CD14-positive monocyte (primary cell): ENCODE measurements around the gene SNAP91. TPM values are rescaled to one million over a fixed set of nuclear protein-coding genes. Genes with fewer than 3 reads are reported as not detected.
"Not testable (repeated sequence)": the region's sequence is repeated elsewhere in the genome, so short reads cannot be mapped to it uniquely, and the experiment has no call there.

Source experiments
- DNase-seq, 3 donors: peaks; one replicate each; pipeline ENCODE4 v3.0.0-alpha.2; 2011 to 2022
- H2AFZ ChIP-seq: 2 replicates; pipeline ENCODE4 v1.6.0; 2012; ENCODE audit warnings: mild to moderate bottlenecking, low read depth, low read length, inconsistent platforms; ENCODE audit not compliant: insufficient read depth, poor library complexity, severe bottlenecking
- H3K27ac ChIP-seq, 2 donors: 1 replicate in 1 of 2; 2 replicates in 1 of 2; pipeline ENCODE4 v1.5.1; 2012 to 2013; ENCODE audit warnings: low read length in 2 of 2, control low read depth in 1 of 2, inconsistent platforms in 1 of 2, low read depth in 1 of 2, mild to moderate bottlenecking in 1 of 2
- H3K27me3 ChIP-seq, 2 donors: one replicate each; pipeline versions ENCODE4 v1.6.0 to v1.6.1; 2011 to 2013; ENCODE audit warnings: low read length in 2 of 2; ENCODE audit not compliant: control insufficient read depth in 2 of 2, insufficient read depth in 2 of 2
- H3K36me3 ChIP-seq, 2 donors: replicated peaks in 1 of 2; 1 replicate in 1 of 2; 2 replicates in 1 of 2; pipeline versions ENCODE4 v1.5.1 to v1.6.1; 2012 to 2013; ENCODE audit warnings: low read length in 2 of 2, control low read depth in 1 of 2, inconsistent platforms in 1 of 2, mild to moderate bottlenecking in 1 of 2; ENCODE audit not compliant: insufficient read depth in 2 of 2, control insufficient read depth in 1 of 2
- H3K4me1 ChIP-seq, 2 donors: 1 replicate in 1 of 2; 2 replicates in 1 of 2; pipeline versions ENCODE4 v1.5.1 to v1.6.1; 2012 to 2013; ENCODE audit warnings: low read length in 2 of 2, control low read depth in 1 of 2, inconsistent platforms in 1 of 2, mild to moderate bottlenecking in 1 of 2, moderate library complexity in 1 of 2; ENCODE audit not compliant: insufficient read depth in 2 of 2, control insufficient read depth in 1 of 2
- H3K4me2 ChIP-seq: replicated peaks from 2 replicates; pipeline ENCODE3; 2012; ENCODE audit warnings: low read length, moderate library complexity, mild to moderate bottlenecking; ENCODE audit not compliant: poor library complexity, severe bottlenecking; ENCODE audit errors: extremely low read depth
- H3K4me3 ChIP-seq, 3 experiments: fragments of 200-600 bp in 1 of 3; sonication (generic) in 1 of 3; replicated peaks in 1 of 3; 1 replicate in 2 of 3; 2 replicates in 1 of 3; pipeline ENCODE4 v1.5.1; 2011 to 2013; ENCODE audit warnings: low read length in 3 of 3, mild to moderate bottlenecking in 3 of 3, control low read depth in 2 of 3, low read depth in 2 of 3, inconsistent platforms in 1 of 3, moderate library complexity in 1 of 3
- H3K79me2 ChIP-seq: 2 replicates; pipeline ENCODE4 v1.6.0; 2012; ENCODE audit warnings: mild to moderate bottlenecking, control low read depth, inconsistent platforms, low read length, moderate library complexity; ENCODE audit not compliant: insufficient read depth
- H3K9ac ChIP-seq: 2 replicates; pipeline ENCODE4 v1.6.0; 2017; ENCODE audit warnings: low read length, mild to moderate bottlenecking; ENCODE audit not compliant: insufficient read depth, poor library complexity, severe bottlenecking
- H3K9me3 ChIP-seq, 2 donors: replicated peaks in 1 of 2; 1 replicate in 1 of 2; 2 replicates in 1 of 2; pipeline versions ENCODE4 v1.5.1 to v1.6.1; 2012 to 2013; ENCODE audit warnings: low read length in 2 of 2, control low read depth in 1 of 2; ENCODE audit not compliant: control insufficient read depth in 1 of 2, insufficient read depth in 1 of 2
- H4K20me1 ChIP-seq: 2 replicates; pipeline ENCODE4 v1.6.0; 2012; ENCODE audit warnings: mild to moderate bottlenecking, low read length, control low read depth, moderate library complexity; ENCODE audit not compliant: insufficient read depth
- H3K27ac Mint-ChIP-seq, 7 donors: one replicate each; pipeline ENCODE4 v1.8.0; 2020; ENCODE audit warnings: mild to moderate bottlenecking in 7 of 7, mixed read lengths in 7 of 7, moderate library complexity in 6 of 7, inconsistent platforms in 2 of 7
- H3K27me3 Mint-ChIP-seq, 3 donors: one replicate each; pipeline ENCODE4 v1.8.0; 2021 to 2022; ENCODE audit warnings: low read depth in 3 of 3, mild to moderate bottlenecking in 3 of 3, mixed read lengths in 3 of 3, moderate library complexity in 3 of 3, inconsistent platforms in 1 of 3
- H3K36me3 Mint-ChIP-seq, 2 donors: one replicate each; pipeline ENCODE4 v1.8.0; 2020; ENCODE audit warnings: mixed read lengths in 2 of 2, inconsistent platforms in 1 of 2, mild to moderate bottlenecking in 1 of 2
- H3K4me1 Mint-ChIP-seq: one replicate; pipeline ENCODE4 v1.8.0; 2020; ENCODE audit warnings: mild to moderate bottlenecking, mixed read lengths
- H3K4me3 Mint-ChIP-seq, 2 donors: one replicate each; pipeline ENCODE4 v1.8.0; 2020; ENCODE audit warnings: mild to moderate bottlenecking in 2 of 2, mixed read lengths in 2 of 2, moderate library complexity in 1 of 2
- H3K9me3 Mint-ChIP-seq, 7 donors: one replicate each; pipeline ENCODE4 v1.8.0; 2020 to 2022; ENCODE audit warnings: mixed read lengths in 7 of 7, mild to moderate bottlenecking in 6 of 7, moderate library complexity in 6 of 7, inconsistent platforms in 2 of 7
- WGBS: methylation state at CpG from one replicate; pipeline ENCODE4 v1.1.5; 2013; ENCODE audit warnings: missing lambda C conversion rate; ENCODE audit not compliant: insufficient coverage; 5-methylcytosine and 5-hydroxymethylcytosine counted together
- intact Hi-C, 2 donors: fragments of 100-400 bp; cut with micrococcal nuclease; formaldehyde crosslinking; loops; one replicate each; pipeline versions ENCODE4 v1.15.0 to v1.15.1; 2023
- polyA plus RNA-seq, 3 donors: library from polyadenylated mRNA; depleted of rRNA in 1 of 3; unstranded in 2 of 3; stranded (reverse) in 1 of 3; fragments of 300-500 nt in 2 of 3; fragments of >200 nt in 1 of 3; fragmentation: Illumina TruSeq in 2 of 3; gene quantifications; 1 replicate in 2 of 3; 2 replicates in 1 of 3; pipeline ENCODE4 v1.2.3, GENCODE V29; 2012 to 2021
- TF ChIP-seq, protein P1 (sequence below): fragments of 200-600 bp; IDR thresholded peaks from one replicate; pipeline ENCODE4 v1.8.0; 2022; ENCODE audit warnings: antibody characterized with exemption, mild to moderate bottlenecking

The SNAP91 gene
- polyA plus RNA-seq, 3 donors, result not detected

DNA sequence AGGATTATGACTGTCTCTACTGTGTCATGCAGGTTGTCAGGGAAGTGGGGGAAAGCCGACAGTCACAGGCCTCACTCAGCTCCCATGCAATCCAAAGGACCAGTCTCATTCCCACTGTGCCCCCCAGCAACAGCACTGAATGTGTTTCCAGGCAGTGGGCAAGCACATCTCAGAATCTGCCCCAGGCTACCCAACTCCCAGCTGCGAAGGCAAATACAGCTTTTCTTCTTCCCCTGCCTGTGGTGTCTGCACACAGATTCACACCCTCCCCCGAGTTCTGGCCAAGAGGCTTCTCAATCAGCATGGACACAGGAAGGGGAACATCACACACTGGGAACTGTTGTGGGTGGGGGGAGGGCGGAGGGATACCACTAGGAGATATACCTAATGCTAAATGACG is 75.3 kb downstream of the SNAP91 start:
- TF ChIP-seq, protein P1, sequence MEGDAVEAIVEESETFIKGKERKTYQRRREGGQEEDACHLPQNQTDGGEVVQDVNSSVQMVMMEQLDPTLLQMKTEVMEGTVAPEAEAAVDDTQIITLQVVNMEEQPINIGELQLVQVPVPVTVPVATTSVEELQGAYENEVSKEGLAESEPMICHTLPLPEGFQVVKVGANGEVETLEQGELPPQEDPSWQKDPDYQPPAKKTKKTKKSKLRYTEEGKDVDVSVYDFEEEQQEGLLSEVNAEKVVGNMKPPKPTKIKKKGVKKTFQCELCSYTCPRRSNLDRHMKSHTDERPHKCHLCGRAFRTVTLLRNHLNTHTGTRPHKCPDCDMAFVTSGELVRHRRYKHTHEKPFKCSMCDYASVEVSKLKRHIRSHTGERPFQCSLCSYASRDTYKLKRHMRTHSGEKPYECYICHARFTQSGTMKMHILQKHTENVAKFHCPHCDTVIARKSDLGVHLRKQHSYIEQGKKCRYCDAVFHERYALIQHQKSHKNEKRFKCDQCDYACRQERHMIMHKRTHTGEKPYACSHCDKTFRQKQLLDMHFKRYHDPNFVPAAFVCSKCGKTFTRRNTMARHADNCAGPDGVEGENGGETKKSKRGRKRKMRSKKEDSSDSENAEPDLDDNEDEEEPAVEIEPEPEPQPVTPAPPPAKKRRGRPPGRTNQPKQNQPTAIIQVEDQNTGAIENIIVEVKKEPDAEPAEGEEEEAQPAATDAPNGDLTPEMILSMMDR, result no peak
- no peak overlapping the region for H3K4me3 Mint-ChIP-seq
- H3K36me3 Mint-ChIP-seq, result no peaks in the 10 kb centered on the region
- no peak overlapping the region for H3K4me2 ChIP-seq
- H2AFZ ChIP-seq, result no peak overlapping the region
- no peaks in the 10 kb centered on the region for H3K27me3 ChIP-seq
- WGBS, result 100% methylated on average over 1 of the region's 5 CpGs
- H3K36me3 ChIP-seq, result no peaks in the 10 kb centered on the region
- no peak overlapping the region for H3K27ac Mint-ChIP-seq
- H3K9me3 ChIP-seq, result peaks cover 0 to 19% of the 10 kb centered on the region in 2 donors
- no peak overlapping the region for H3K9ac ChIP-seq
- DNase-seq, result no peak
- H3K9me3 Mint-ChIP-seq, result peaks cover 0 to 21% (median 10%) of the 10 kb centered on the region in 7 donors
- intact Hi-C loops, result no loop called here
- peaks cover 0 to 4% (median 2%) of the 10 kb centered on the region in 3 donors for H3K27me3 Mint-ChIP-seq
- H3K4me3 ChIP-seq, result no peak overlapping the region
- no peak overlapping the region for H3K27ac ChIP-seq
- no peaks in the 10 kb centered on the region for H3K79me2 ChIP-seq
- H4K20me1 ChIP-seq, result no peaks in the 10 kb centered on the region
- no peaks in the 10 kb centered on the region for H3K4me1 Mint-ChIP-seq
- H3K4me1 ChIP-seq, result no peaks in the 10 kb centered on the region

DNA sequence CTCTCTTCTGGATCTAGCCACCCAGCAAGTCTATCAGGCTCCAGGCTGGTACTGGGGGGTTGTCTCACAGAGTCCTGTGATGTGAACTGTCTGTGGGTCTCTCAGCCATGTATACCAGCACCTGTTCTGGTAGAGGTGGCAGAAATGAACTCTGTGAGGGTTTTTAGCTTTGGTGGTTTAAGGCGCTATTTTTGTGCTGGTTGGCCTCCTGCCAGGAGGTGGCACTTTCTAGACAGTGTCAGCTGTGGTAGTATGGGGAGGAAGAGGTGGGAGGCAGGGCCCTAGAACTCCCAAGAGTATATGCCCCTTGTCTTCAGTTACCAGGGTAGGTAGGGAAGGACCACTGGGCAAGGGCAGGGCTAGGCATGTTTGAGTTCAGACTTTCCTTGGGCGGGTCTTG is 75.8 kb downstream of the SNAP91 start:
- no peaks in the 10 kb centered on the region for H3K27me3 ChIP-seq
- H3K9ac ChIP-seq, result no peak overlapping the region
- no peaks in the 10 kb centered on the region for H3K4me1 ChIP-seq
- WGBS, result 91% methylated on average over 1 of the region's 2 CpGs
- Mint-ChIP-seq H3K36me3 (no peaks in the 10 kb centered on the region), H3K27me3 (peaks cover 0 to 4% (median 2%) of the 10 kb centered on the region in 3 donors), H3K9me3 (peaks cover 0 to 21% (median 10%) of the 10 kb centered on the region in 7 donors), H3K27ac (no peak overlapping the region), H3K4me3 (no peak overlapping the region), H3K4me1 (no peaks in the 10 kb centered on the region)
- peaks cover 0 to 19% of the 10 kb centered on the region in 2 donors for H3K9me3 ChIP-seq
- H3K27ac ChIP-seq, result no peak overlapping the region
- TF ChIP-seq, protein P1, result no peak
- no peak overlapping the region for H3K4me3 ChIP-seq
- no peaks in the 10 kb centered on the region for H4K20me1 ChIP-seq
- no peak overlapping the region for H3K4me2 ChIP-seq
- no peak overlapping the region for H2AFZ ChIP-seq
- intact Hi-C loops, result no loop called here
- H3K36me3 ChIP-seq, result no peaks in the 10 kb centered on the region
- DNase-seq, result no peak
- H3K79me2 ChIP-seq, result no peaks in the 10 kb centered on the region

DNA sequence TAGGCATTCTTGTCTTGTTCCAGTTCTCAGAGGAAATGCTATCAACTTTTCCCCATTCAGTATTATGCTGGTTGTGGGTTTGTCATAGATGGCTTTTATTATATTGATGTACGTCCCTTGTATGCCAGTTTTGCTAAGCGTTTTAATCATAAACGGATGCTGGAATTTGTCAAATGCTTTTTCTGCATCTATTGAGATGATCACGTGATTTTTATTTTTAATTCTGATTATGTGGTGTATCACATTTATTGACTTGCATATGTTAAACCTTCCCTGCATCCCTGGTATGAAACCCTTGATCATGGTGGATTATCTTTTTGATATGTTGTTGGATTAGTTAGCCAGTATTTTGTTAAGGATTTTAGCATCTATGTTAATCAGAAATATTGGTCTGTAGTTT is 79.0 kb downstream of the SNAP91 start:
- no CpG with 5 or more reads among the region's 4 CpGs for WGBS
- intact Hi-C loops, H3K27ac ChIP-seq: not testable (repeated sequence)

More for the DNA sequence above, 79.0 kb downstream of the SNAP91 start:
- H3K36me3 Mint-ChIP-seq, H3K4me1 ChIP-seq, H3K4me3 Mint-ChIP-seq, H2AFZ ChIP-seq, H3K9me3 ChIP-seq, H4K20me1 ChIP-seq, DNase-seq, H3K79me2 ChIP-seq, H3K27me3 Mint-ChIP-seq, H3K4me3 ChIP-seq, H3K36me3 ChIP-seq, H3K27ac Mint-ChIP-seq, H3K9ac ChIP-seq, H3K27me3 ChIP-seq, H3K4me1 Mint-ChIP-seq, H3K4me2 ChIP-seq: not testable (repeated sequence)
- H3K9me3 Mint-ChIP-seq, result peaks cover 0 to 12% (median 9%) of the 10 kb centered on the region in 7 donors
